ENCODE results near the gene PHLDA1.

DNA sequence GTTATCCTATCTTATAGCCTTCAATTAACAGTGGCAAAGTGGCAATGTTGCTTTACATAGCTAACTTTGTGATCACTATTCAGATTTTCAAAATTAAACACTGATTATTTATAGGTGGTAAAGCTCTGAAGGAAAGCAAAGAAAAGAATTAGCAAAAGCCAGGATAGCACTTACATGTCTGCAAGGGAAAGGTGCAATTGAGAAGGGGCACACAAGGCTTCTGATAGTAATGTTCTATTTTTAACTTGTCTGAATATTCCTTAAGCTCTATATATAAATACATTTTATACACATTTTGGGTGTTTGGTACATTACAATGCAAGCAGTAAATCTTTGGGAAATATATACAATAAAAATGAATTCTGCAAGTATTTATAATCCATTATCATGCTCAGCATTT, 42.0 kb upstream of the PHLDA1 start:
- TF ChIP-seq, protein P1, sequence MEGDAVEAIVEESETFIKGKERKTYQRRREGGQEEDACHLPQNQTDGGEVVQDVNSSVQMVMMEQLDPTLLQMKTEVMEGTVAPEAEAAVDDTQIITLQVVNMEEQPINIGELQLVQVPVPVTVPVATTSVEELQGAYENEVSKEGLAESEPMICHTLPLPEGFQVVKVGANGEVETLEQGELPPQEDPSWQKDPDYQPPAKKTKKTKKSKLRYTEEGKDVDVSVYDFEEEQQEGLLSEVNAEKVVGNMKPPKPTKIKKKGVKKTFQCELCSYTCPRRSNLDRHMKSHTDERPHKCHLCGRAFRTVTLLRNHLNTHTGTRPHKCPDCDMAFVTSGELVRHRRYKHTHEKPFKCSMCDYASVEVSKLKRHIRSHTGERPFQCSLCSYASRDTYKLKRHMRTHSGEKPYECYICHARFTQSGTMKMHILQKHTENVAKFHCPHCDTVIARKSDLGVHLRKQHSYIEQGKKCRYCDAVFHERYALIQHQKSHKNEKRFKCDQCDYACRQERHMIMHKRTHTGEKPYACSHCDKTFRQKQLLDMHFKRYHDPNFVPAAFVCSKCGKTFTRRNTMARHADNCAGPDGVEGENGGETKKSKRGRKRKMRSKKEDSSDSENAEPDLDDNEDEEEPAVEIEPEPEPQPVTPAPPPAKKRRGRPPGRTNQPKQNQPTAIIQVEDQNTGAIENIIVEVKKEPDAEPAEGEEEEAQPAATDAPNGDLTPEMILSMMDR (IDR thresholded peaks at IDR 0.05; ENCODE audit: low read length) = no peak
- no peak for TF ChIP-seq EZH2 (IDR thresholded peaks at IDR 0.05; ENCODE audit: borderline replicate concordance, low read length)

Measured in OCI-LY1 (cell line).